Coronary artery (tissue), 2 donors: ENCODE measurements around the gene WDR20.
A peak's percentile ranks its signal among the peaks of the same experiment; 100 is the strongest.

Experiments
- DNase-seq: peaks from one replicate; pipeline ENCODE4 v3.0.0-alpha.2; 2017; ENCODE audit warnings: low spot score
- H3K27ac ChIP-seq, 2 donors: fragments of 200-600 bp; sonication (generic); one replicate each; pipeline ENCODE4 v1.5.1; 2016 to 2019
- H3K4me3 ChIP-seq: fragments of 200-600 bp; sonication (generic); 2 replicates; pipeline ENCODE4 v1.5.1; 2016; ENCODE audit warnings: mild to moderate bottlenecking, moderate library complexity
- TF ChIP-seq, protein P1 (sequence below): fragments of 200-600 bp; sonication (generic); IDR thresholded peaks from one replicate; pipeline ENCODE4 v1.5.1; 2019; ENCODE audit warnings: antibody characterized with exemption

WDR20 gene

DNA sequence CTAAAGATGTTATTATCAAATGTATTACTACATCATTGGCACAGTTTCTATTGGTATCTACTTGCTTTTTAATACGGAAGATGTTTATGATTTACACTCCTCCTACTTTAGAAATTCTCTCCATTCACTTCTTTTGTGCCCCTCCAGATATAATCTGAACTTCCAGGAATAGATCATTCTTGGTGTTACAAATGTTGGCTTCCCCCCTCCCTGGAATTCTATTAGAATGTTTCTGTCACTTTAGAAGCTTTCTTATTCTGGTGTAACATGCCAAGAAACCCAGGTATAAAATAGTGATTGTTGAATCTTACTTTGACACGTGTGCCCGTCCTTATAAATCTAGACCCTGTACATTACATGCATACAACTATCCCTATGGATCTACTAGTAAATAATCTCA is 1.2 kb upstream of the WDR20 start:
- TF ChIP-seq, protein P1, sequence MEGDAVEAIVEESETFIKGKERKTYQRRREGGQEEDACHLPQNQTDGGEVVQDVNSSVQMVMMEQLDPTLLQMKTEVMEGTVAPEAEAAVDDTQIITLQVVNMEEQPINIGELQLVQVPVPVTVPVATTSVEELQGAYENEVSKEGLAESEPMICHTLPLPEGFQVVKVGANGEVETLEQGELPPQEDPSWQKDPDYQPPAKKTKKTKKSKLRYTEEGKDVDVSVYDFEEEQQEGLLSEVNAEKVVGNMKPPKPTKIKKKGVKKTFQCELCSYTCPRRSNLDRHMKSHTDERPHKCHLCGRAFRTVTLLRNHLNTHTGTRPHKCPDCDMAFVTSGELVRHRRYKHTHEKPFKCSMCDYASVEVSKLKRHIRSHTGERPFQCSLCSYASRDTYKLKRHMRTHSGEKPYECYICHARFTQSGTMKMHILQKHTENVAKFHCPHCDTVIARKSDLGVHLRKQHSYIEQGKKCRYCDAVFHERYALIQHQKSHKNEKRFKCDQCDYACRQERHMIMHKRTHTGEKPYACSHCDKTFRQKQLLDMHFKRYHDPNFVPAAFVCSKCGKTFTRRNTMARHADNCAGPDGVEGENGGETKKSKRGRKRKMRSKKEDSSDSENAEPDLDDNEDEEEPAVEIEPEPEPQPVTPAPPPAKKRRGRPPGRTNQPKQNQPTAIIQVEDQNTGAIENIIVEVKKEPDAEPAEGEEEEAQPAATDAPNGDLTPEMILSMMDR, result no peak
- Histone ChIP-seq H3K4me3 (peak overlapping the region; percentile 96), H3K27ac (no peak overlapping the region)
- DNase-seq, result no peak

DNA sequence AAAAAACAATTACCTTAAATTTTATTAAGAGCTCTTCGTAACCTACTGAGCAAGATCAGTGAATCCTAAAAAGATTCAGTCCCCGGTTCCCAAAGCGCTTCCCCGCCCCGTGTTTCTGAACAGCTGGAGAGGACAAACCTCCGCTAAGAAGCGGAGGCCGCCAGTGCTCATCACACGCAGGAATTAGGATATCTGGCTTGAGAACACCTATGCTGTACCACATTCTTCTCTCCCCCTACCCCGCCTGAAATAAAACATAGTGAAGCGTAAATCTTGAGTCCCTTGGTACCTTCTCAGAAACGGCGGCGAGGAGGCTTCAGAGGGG is 774 bp upstream of the WDR20 start:
- Histone ChIP-seq H3K27ac (peak overlapping the region; percentile 81 to 91), H3K4me3 (peak overlapping the region; percentile 96)
- TF ChIP-seq, protein P1, result no peak
- DNase-seq, result no peak

DNA sequence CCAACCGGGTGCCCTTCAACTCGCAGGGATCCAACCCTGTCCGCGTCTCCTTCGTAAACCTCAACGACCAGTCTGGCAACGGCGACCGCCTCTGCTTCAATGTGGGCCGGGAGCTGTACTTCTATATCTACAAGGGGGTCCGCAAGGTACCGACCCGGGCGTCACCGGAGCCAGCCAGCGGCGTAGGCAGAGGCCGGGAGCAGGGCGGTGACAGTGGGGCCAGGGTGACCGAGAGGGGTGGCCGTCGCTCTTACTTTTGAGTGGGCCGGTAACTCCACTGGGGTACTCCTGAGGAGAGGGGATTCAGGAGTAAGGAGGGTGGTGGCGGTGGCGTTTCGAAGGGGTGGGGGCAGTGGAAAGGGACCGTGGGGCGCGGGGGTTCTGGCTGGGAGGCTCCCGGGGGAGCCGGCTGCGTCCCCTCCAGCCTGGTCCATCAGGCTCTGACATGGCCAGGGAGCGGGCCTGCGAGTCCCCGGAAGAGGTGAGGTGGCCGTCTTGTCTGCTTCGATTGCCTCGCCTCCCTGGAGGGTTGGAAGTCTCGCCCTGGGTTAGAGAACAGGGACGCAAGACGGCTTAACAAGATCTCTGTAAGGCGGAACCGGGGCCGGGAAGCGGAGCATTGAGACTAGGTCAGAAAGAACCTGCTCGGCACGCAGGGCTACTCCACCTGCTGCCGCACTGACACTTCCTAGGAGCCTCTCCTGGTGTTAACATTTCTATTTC is 491 bp downstream of the WDR20 start:
- TF ChIP-seq, protein P1, result no peak
- Histone ChIP-seq H3K4me3 (peak overlapping the region; percentile 96), H3K27ac (peak overlapping the region; percentile 81 to 91)
- DNase-seq, result peak; percentile 74

DNA sequence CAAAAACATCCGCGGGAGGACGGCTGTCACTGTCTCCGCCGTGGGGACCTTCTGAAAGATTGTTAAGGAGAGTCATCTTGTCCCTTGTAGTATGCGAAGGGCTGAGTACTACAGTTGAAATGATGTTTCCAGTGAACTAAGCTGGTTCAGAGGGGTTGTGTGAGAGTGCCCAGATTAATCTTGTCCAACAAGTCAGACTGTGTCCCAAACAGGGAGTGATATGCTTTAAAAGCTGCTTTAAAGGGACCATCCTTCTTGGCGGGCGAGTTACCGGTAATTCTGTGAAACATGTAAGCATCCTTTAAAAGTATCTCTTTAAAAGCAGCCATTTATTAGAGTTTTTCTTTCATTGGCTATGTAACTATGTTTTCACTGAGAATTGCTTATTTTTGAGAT is 1.1 kb downstream of the WDR20 start:
- TF ChIP-seq, protein P1, result no peak
- peak overlapping the region; percentile 81 to 91 for H3K27ac ChIP-seq
- H3K4me3 ChIP-seq, result peak overlapping the region; percentile 96
- DNase-seq, result no peak

DNA sequence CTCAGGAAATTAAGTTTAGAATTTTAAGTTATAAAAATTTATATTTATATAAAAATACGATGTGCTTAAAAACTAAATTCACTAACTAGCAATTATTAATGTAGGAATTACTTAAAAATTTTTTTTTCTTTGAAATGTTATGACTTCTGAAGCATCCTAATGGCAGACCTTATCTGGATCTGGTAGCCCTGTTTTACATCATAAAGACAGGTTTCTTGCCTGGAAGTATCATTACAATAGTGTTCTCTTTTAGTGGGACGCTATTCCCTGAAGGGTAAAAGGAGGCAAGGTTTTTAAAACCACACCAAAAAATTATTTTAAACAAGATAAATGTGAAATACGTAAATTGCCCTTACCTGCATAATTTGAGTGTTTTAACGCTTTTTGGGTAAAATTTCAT is 2.1 kb downstream of the WDR20 start:
- no peak for DNase-seq
- TF ChIP-seq, protein P1, result no peak
- H3K27ac ChIP-seq, result no peak overlapping the region
- no peak overlapping the region for H3K4me3 ChIP-seq

DNA sequence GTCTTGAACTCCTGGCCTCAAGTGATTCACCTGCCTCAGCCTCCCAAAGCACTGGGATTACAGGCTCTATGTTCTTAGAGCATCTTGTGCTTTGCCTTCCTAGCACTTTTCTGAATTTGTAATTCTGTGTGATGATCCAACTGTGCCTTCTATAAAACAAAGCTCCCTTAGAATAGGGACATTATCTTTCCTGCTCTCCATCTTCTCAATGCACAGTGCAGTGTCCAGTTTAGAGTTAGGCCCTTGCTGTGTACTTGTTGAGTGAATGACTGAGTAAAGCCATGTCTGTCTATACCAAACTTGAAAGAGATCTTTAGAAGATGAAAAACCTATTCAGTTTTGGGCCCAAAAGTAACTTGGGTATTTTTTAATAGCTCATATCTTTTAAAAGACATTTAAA is 5.2 kb downstream of the WDR20 start:
- no peak for DNase-seq
- TF ChIP-seq, protein P1, result no peak
- no peak overlapping the region for H3K4me3 ChIP-seq
- H3K27ac ChIP-seq, result no peak overlapping the region

DNA sequence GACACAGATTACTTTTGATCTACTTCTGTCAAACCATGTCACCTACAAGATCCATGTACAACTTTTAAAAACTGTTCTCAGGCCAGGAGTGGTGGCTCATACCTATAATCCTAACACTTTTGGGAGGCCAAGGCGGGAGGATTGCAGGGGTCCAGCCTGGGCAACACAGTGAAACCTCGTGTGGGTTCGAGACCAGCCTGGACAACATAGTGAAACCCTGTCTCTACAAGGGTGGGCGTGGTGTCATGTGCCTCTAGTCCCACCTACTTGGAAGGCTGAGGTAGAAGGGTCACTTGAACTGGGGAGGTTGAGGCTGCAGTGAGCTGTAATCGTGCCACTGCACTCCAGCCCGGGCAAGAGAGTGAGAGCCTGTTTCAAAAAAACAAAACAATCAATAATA is 5.7 kb downstream of the WDR20 start:
- TF ChIP-seq, protein P1, result no peak
- no peak for DNase-seq

More for the DNA sequence above, 5.7 kb downstream of the WDR20 start:
- H3K4me3 ChIP-seq, result no peak overlapping the region
- H3K27ac ChIP-seq, result no peak overlapping the region
